Lower leg skin (tissue), 3 donors: Measurements from ENCODE around the gene SSTR4.

ENCODE experiments used
- CTCF ChIP-seq, 3 donors: fragments of 450-650 bp; IDR thresholded peaks; one replicate each; pipeline ENCODE4 v1.5.1; 2016; ENCODE audit warnings: antibody characterized with exemption in 3 of 3, mild to moderate bottlenecking in 3 of 3, moderate library complexity in 2 of 3
- POLR2A ChIP-seq, 2 donors: fragments of 450-650 bp; IDR thresholded peaks; one replicate each; pipeline ENCODE4 v1.6.1; 2016 to 2017; ENCODE audit warnings: antibody characterized with exemption in 2 of 2, mild to moderate bottlenecking in 1 of 2, moderate library complexity in 1 of 2

GRCh38 chr20:23009636-23010035, 25.5 kb upstream of the SSTR4 start:
- no peak for TF ChIP-seq CTCF (IDR thresholded peaks at IDR 0.05)
- TF ChIP-seq POLR2A (IDR thresholded peaks at IDR 0.05) = no peak
